ENCODE data around the gene EVC. TPM values are rescaled to one million over a fixed set of nuclear protein-coding genes. Genes with fewer than 3 reads are reported as not detected.

EVC gene
- total and polyA plus RNA-seq, 8 donors, result 18.8 to 36.2 (median 31.3) TPM

DNA sequence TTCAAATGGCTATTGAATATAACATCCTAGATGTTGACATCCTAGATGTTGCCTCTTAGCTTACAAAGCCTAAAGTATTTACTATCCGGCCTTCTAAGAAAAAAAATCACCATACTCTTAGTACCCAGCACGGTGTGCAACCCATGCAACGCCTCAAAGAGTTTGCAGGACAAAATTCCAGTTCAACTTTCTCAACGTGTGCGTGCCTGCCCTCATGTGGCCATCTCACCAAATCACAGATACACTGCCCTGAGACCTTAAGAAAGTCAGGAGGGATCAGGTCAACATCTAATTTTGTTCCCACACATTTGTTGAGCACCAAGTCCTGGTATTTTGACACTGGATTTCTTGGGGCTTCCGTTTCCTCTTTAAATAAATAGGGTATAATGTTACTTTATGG, 113.6 kb downstream of the EVC start:
- H3K27ac ChIP-seq, result no peak overlapping the region
- no peaks in the 10 kb centered on the region for H3K27me3 ChIP-seq
- H3K4me1 ChIP-seq, result peaks cover 0 to 14% of the 10 kb centered on the region in 2 donors
- ATAC-seq (peak; percentile 37), DNase-seq (no peak)
- intact Hi-C loops (cut with DNase I), result loop anchor here in 1 of 2 donors (10.0 kb wide), 1 partner anchor 160 kb away; no protein-coding TSS in a partner anchor
- H3K36me3 ChIP-seq, result peaks cover 0 to 16% of the 10 kb centered on the region in 2 donors
- TF ChIP-seq CTCF (IDR thresholded peaks at IDR 0.05), result peak in 1 of 2 donors; percentile 23
- no peak overlapping the region for H3K4me3 ChIP-seq
- no peaks in the 10 kb centered on the region for H3K9me3 ChIP-seq

- Histone ChIP-seq H3K27ac (no peak overlapping the region), H3K4me1 (peaks cover 0 to 14% of the 10 kb centered on the region in 2 donors), H3K27me3 (no peaks in the 10 kb centered on the region), H3K9me3 (no peaks in the 10 kb centered on the region), H3K4me3 (no peak overlapping the region), H3K36me3 (peaks cover 0 to 16% of the 10 kb centered on the region in 2 donors)
- TF ChIP-seq CTCF (IDR thresholded peaks at IDR 0.05), result no peak
- ATAC-seq, result no peak
- intact Hi-C loops (cut with DNase I), result loop anchor here in 1 of 2 donors (10.0 kb wide), 1 partner anchor 159 kb away; no protein-coding TSS in a partner anchor
- DNase-seq, result no peak
Observed at GRCh38 chr4:5825321-5826041, 114.5 kb downstream of the EVC start.

DNA sequence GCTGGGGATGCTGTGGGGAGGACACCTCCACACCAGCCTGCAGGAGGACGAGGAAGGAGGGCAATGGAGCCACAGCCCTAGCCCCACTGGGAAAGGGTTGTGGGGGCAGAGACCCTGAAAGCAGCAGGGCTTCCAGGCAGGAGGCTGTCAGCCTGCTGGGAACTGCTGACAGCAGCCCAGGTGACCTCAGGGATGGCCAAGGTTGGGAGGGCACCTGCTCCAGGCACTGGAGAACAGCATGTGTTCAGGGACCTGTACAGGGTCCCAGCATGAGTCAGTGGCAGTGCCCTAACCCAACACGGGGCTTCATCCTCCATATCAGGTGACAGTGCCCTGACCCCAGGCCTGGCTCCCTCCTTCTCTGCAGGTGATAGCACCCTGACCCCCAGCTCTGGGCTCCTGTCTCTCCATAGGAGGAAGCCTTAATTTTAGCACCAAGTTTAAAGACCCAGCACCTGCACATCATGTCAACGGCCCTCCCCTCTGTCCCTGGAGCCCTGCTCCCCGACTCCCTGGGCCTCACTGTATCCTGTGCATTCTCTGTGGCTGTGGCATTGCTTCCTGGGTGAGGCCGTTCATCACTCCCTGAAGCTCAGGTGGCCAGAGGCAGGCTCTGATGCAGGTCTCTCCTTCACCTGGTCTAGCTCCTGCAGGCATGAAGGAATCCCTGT, 115.6 kb downstream of the EVC start:
- Histone ChIP-seq H3K27me3 (no peaks in the 10 kb centered on the region), H3K4me3 (no peak overlapping the region), H3K4me1 (peaks cover 0 to 14% of the 10 kb centered on the region in 2 donors), H3K36me3 (peaks cover 0 to 8% of the 10 kb centered on the region in 2 donors), H3K27ac (no peak overlapping the region), H3K9me3 (no peaks in the 10 kb centered on the region)
- peak in 1 of 4 donors; percentile 53 for DNase-seq
- no peak for TF ChIP-seq CTCF (IDR thresholded peaks at IDR 0.05)
- intact Hi-C loops (cut with DNase I), result loop anchor here in 1 of 2 donors (10.0 kb wide), 1 partner anchor 158 kb away; no protein-coding TSS in a partner anchor
- ATAC-seq, result no peak

DNA sequence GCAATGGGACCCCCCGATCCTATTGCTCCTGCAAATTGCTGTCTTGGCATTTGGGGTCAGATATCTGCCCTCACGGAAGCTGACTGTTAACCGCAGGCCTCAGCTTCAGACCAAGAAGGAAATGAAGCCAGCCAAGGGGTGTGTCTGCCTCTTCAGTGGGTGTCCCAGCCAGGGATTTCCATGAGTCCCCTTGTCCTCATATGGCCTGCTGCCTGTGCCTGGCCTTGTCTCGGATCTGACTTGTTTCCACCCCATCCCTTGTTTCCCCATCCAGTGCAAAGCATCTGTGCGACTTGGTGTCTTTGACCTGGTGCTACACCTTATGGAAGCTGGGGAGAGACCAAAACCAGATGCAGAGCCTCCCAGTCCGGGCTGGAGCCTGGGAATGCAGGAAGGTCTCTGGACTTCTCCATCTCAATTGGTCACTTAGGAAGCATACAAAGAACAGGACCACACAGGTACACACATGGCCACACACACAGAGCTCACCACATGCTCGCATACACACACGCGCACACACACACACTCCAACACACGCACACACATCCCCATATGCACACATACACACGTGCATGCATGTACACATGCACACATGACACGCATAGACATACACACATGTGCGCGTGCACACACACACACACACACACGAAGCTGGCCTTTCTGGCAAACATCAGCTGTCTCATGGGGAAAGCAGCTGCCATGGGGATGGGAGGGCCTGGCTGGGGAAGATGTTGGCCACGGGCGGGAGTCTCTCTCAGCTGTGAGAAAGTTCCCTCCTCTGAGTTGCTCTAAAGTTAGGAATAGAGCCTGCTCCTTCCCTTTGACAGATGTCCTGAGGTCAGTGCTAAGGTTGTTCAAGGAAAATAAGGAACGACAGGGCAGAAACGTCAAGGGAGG, 116.4 kb downstream of the EVC start:
- intact Hi-C loops (cut with DNase I), result loop anchor here in 1 of 2 donors (10.0 kb wide), 1 partner anchor 157 kb away; no protein-coding TSS in a partner anchor
- TF ChIP-seq CTCF (IDR thresholded peaks at IDR 0.05), result no peak
- Histone ChIP-seq H3K9me3 (no peaks in the 10 kb centered on the region), H3K27ac (no peak overlapping the region), H3K4me3 (no peak overlapping the region), H3K4me1 (peaks cover 0 to 14% of the 10 kb centered on the region in 2 donors), H3K36me3 (peaks cover 0 to 8% of the 10 kb centered on the region in 2 donors), H3K27me3 (no peaks in the 10 kb centered on the region)
- peak in 1 of 4 donors; percentile 41 for DNase-seq
- no peak for ATAC-seq

All from left lung (tissue), 10 donors.